Activated CD4-positive, alpha-beta T cell treated with anti-CD3 and anti-CD28 coated beads, Interleukin-2, amount 50 U/mL, for 1 hour (primary cell): ENCODE measurements around the gene SULT6B1.
"Not testable (repeated sequence)": the region's sequence is repeated elsewhere in the genome, so short reads cannot be mapped to it uniquely, and the experiment has no call there.

Experiments
- DNase-seq: peaks from one replicate; pipeline ENCODE4 v3.0.0-alpha.2; 2020

SULT6B1 gene

GRCh38 chr2:37188570-37188969 is at the start of gene SULT6B1:
SULT6B1 (minus strand) TSS chr2:37188670; CDS start chr2:37188640, 30 bp downstream.
- no peak for DNase-seq

- DNase-seq = peak; percentile 4
Observed at GRCh38 chr2:37232131-37232933, 43.9 kb upstream of the SULT6B1 start.

- peak; percentile 83 for DNase-seq
Observed at GRCh38 chr2:37231241-37232130, 43.0 kb upstream of the SULT6B1 start, which contains the start of the genes CEBPZ and NDUFAF7. CEBPZ (minus strand) TSS chr2:37231596; CDS start chr2:37231567, 29 bp downstream. NDUFAF7 (plus strand) TSS chr2:37231658; CDS start chr2:37231706, 48 bp downstream.

- no peak for DNase-seq
Observed at GRCh38 chr2:37230581-37230980, 42.1 kb upstream of the SULT6B1 start.

- DNase-seq = no peak
Observed at GRCh38 chr2:37228788-37229187, 40.3 kb upstream of the SULT6B1 start.

- no peak for DNase-seq
Observed at GRCh38 chr2:37226863-37227262, 38.4 kb upstream of the SULT6B1 start.

- DNase-seq = not testable (repeated sequence)
Observed at GRCh38 chr2:37225129-37225528, 36.7 kb upstream of the SULT6B1 start.

GRCh38 chr2:37224063-37224462 is 35.6 kb upstream of the SULT6B1 start:
- no peak for DNase-seq

- no peak for DNase-seq
Observed at GRCh38 chr2:37223131-37223530, 34.7 kb upstream of the SULT6B1 start.

- no peak for DNase-seq
Observed at GRCh38 chr2:37219046-37219445, 30.6 kb upstream of the SULT6B1 start.

- DNase-seq = no peak
Observed at GRCh38 chr2:37215250-37215649, 26.8 kb upstream of the SULT6B1 start.

GRCh38 chr2:37211939-37212338 is 23.5 kb upstream of the SULT6B1 start:
- DNase-seq = no peak

GRCh38 chr2:37211212-37211611 is 22.7 kb upstream of the SULT6B1 start:
- DNase-seq = no peak

GRCh38 chr2:37206760-37207159 is 18.3 kb upstream of the SULT6B1 start:
- not testable (repeated sequence) for DNase-seq

- no peak for DNase-seq
Observed at GRCh38 chr2:37205689-37206341, 17.3 kb upstream of the SULT6B1 start.

- DNase-seq = not testable (repeated sequence)
Observed at GRCh38 chr2:37205071-37205661, 16.7 kb upstream of the SULT6B1 start.

GRCh38 chr2:37203708-37204107 is 15.2 kb upstream of the SULT6B1 start:
- DNase-seq = no peak

GRCh38 chr2:37201766-37202165 is 13.3 kb upstream of the SULT6B1 start:
- DNase-seq = no peak

- no peak for DNase-seq
Observed at GRCh38 chr2:37201208-37201607, 12.7 kb upstream of the SULT6B1 start.

GRCh38 chr2:37198681-37199065 is 10.2 kb upstream of the SULT6B1 start:
- DNase-seq = no peak

- peak; percentile 89 for DNase-seq
Observed at GRCh38 chr2:37196320-37197195, 8.1 kb upstream of the SULT6B1 start, which contains the start of gene CEBPZOS. CEBPZOS (plus strand) TSS chr2:37196496; CDS start chr2:37199705, 3,209 bp downstream.
